MM.1S (cell line): Measurements from ENCODE around the gene FGF5.

Source experiments
- DNase-seq: peaks from one replicate; pipeline ENCODE4 v3.0.0-alpha.2; 2015
- H2AFZ ChIP-seq: fragments of 300-600 bp; sonication (generic); 2 replicates; pipeline ENCODE4 v1.6.0; 2016; ENCODE audit warnings: antibody characterized with exemption, low read length
- H3F3A ChIP-seq: fragments of 300-600 bp; sonication (generic); 2 replicates; pipeline ENCODE4 v1.6.1; 2016; ENCODE audit warnings: mild to moderate bottlenecking, antibody characterized with exemption, low read length, moderate library complexity, mixed read lengths; ENCODE audit not compliant: insufficient read depth
- H3K27ac ChIP-seq: fragments of 300-600 bp; sonication (generic); 2 replicates; pipeline ENCODE4 v1.5.1; 2016; ENCODE audit warnings: mild to moderate bottlenecking, low read length
- H3K27me3 ChIP-seq: fragments of 300-600 bp; sonication (generic); replicated peaks from 2 replicates; pipeline ENCODE4 v1.6.0; 2016; ENCODE audit warnings: low read length; ENCODE audit not compliant: insufficient read depth
- H3K36me3 ChIP-seq: fragments of 300-600 bp; sonication (generic); replicated peaks from 2 replicates; pipeline ENCODE4 v1.6.1; 2016; ENCODE audit warnings: mild to moderate bottlenecking, low read length, mixed read lengths; ENCODE audit not compliant: insufficient read depth
- H3K4me1 ChIP-seq: fragments of 300-600 bp; sonication (generic); 2 replicates; pipeline ENCODE4 v1.6.1; 2016; ENCODE audit warnings: low read length, mixed read lengths
- H3K4me2 ChIP-seq: fragments of 300-600 bp; sonication (generic); 2 replicates; pipeline ENCODE4 v1.6.0; 2016; ENCODE audit warnings: low read depth, low read length
- H3K4me3 ChIP-seq: fragments of 300-600 bp; sonication (generic); 2 replicates; pipeline ENCODE4 v1.5.1; 2016; ENCODE audit warnings: low read length, mixed read lengths
- H3K79me2 ChIP-seq: fragments of 300-600 bp; sonication (generic); 2 replicates; pipeline ENCODE4 v1.6.1; 2016; ENCODE audit warnings: mixed run types, low read length, mixed read lengths
- H3K9ac ChIP-seq: fragments of 300-600 bp; sonication (generic); 2 replicates; pipeline ENCODE4 v1.6.1; 2016; ENCODE audit warnings: low read length, mixed read lengths
- H3K9me2 ChIP-seq: fragments of 300-600 bp; sonication (generic); replicated peaks from 2 replicates; pipeline ENCODE4 v1.6.1; 2016; ENCODE audit warnings: mild to moderate bottlenecking, low read length, mixed read lengths; ENCODE audit not compliant: insufficient read depth
- H3K9me3 ChIP-seq: fragments of 300-600 bp; sonication (generic); replicated peaks from 2 replicates; pipeline ENCODE4 v1.6.1; 2016; ENCODE audit warnings: mild to moderate bottlenecking, low read length, mixed read lengths; ENCODE audit not compliant: insufficient read depth
- H4K20me1 ChIP-seq: fragments of 300-600 bp; sonication (generic); 2 replicates; pipeline ENCODE4 v1.6.1; 2016; ENCODE audit warnings: mild to moderate bottlenecking, low read length, moderate library complexity, mixed read lengths; ENCODE audit not compliant: insufficient read depth
- EZH2 ChIP-seq: fragments of 300-600 bp; sonication (generic); optimal IDR thresholded peaks from 2 replicates; pipeline ENCODE3; 2017; ENCODE audit warnings: low read depth, mild to moderate bottlenecking, antibody characterized with exemption, low read length, mixed read lengths
- EZH2phosphoT487 ChIP-seq: fragments of 300-600 bp; sonication (generic); IDR thresholded peaks from 2 replicates; pipeline ENCODE4 v1.6.1; 2018; ENCODE audit warnings: antibody characterized with exemption, low read length
- TF ChIP-seq, protein P1 (sequence below): fragments of 300-600 bp; sonication (generic); IDR thresholded peaks from 2 replicates; pipeline ENCODE4 v1.5.1; 2016; ENCODE audit warnings: antibody characterized with exemption, low read length, mixed read lengths

FGF5 gene

DNA sequence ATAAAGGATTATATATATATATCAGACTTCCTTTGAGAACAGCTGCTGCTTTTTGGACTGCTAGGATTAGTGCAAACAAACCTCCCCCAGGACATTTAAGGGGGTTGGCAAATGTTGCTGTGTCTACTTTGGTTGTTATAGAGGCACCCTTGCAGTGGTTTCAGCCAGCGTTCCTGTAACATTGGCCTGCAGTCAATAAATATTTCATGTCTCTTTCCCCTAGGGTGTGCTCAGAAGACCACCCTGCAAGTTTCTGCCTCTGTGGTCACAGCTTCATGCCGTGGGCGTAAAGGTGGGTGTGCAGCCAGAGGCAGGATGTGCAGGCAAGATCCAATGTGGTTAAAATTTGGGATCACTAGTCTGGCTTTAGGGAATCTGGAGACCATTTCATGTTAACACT, 28.9 kb downstream of the FGF5 start:
- Histone ChIP-seq H3F3A (no peaks in the 10 kb centered on the region), H3K36me3 (no peaks in the 10 kb centered on the region), H2AFZ (no peak overlapping the region), H3K4me3 (no peak overlapping the region), H3K9ac (no peak overlapping the region), H3K9me2 (no peaks in the 10 kb centered on the region), H3K27me3 (no peaks in the 10 kb centered on the region), H3K4me2 (no peak overlapping the region), H3K9me3 (no peaks in the 10 kb centered on the region), H3K79me2 (no peaks in the 10 kb centered on the region), H3K27ac (no peak overlapping the region), H4K20me1 (no peaks in the 10 kb centered on the region), H3K4me1 (no peaks in the 10 kb centered on the region)
- DNase-seq = no peak
- TF ChIP-seq, protein P1, sequence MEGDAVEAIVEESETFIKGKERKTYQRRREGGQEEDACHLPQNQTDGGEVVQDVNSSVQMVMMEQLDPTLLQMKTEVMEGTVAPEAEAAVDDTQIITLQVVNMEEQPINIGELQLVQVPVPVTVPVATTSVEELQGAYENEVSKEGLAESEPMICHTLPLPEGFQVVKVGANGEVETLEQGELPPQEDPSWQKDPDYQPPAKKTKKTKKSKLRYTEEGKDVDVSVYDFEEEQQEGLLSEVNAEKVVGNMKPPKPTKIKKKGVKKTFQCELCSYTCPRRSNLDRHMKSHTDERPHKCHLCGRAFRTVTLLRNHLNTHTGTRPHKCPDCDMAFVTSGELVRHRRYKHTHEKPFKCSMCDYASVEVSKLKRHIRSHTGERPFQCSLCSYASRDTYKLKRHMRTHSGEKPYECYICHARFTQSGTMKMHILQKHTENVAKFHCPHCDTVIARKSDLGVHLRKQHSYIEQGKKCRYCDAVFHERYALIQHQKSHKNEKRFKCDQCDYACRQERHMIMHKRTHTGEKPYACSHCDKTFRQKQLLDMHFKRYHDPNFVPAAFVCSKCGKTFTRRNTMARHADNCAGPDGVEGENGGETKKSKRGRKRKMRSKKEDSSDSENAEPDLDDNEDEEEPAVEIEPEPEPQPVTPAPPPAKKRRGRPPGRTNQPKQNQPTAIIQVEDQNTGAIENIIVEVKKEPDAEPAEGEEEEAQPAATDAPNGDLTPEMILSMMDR = no peak
- TF ChIP-seq EZH2 (no peak), EZH2phosphoT487 (no peak)

DNA sequence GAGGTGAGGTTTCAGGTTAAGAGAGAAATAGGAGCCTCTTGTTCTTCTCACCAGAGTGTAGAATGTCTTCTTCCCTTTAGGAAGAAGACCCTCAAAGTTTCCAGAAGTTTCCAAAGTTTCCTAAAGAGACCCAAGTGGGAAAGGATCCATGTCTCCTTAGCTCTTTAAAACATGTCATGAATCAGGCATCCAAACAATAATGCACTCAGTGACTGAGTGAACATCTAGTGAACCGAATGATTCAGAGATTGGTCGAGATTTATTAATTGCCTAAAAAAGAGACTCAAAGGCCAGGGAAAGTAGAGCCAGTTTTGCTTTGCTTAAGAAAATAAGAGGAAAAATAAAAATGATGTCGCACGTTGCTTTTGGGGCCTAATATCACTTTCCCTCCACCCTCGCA, 29.4 kb downstream of the FGF5 start:
- no peaks in the 10 kb centered on the region for H3K9me2 ChIP-seq
- H3K9me3 ChIP-seq = no peaks in the 10 kb centered on the region
- no peaks in the 10 kb centered on the region for H3K79me2 ChIP-seq
- no peak for TF ChIP-seq EZH2
- TF ChIP-seq EZH2phosphoT487 = no peak
- TF ChIP-seq, protein P1 = no peak
- no peaks in the 10 kb centered on the region for H3K36me3 ChIP-seq
- no peak overlapping the region for H3K27ac ChIP-seq
- H3K4me2 ChIP-seq = no peak overlapping the region
- H4K20me1 ChIP-seq = no peaks in the 10 kb centered on the region
- no peak for DNase-seq
- H2AFZ ChIP-seq = no peak overlapping the region
- H3K4me1 ChIP-seq = no peaks in the 10 kb centered on the region
- H3K4me3 ChIP-seq = no peak overlapping the region
- no peak overlapping the region for H3K9ac ChIP-seq
- H3K27me3 ChIP-seq = no peaks in the 10 kb centered on the region
- H3F3A ChIP-seq = no peaks in the 10 kb centered on the region

DNA sequence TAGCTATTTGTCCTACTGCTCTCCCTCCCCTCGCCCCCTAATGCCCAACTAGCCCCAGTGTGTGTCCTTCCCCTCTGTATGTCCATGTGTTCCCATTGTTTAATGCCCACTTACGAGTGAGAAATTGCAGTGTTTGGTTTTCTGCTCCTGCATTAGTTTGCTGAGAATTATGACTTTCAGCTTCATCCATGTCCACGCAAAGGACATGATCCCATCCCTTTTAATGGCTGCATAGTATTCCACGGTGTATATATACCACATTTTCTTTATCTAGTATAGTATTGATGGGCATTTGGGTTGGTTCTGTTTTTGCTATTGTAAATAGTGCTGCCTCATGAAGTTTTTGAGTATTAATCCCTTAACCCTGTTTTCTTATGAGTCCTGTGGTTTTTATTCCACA, 35.4 kb downstream of the FGF5 start:
- H3K9me2 ChIP-seq = no peaks in the 10 kb centered on the region
- H3K4me3 ChIP-seq = no peak overlapping the region
- no peaks in the 10 kb centered on the region for H3K36me3 ChIP-seq
- DNase-seq = no peak
- TF ChIP-seq EZH2phosphoT487 (no peak), EZH2 (no peak)
- TF ChIP-seq, protein P1 = no peak
- H3K4me1 ChIP-seq = no peaks in the 10 kb centered on the region
- H3K79me2 ChIP-seq = no peaks in the 10 kb centered on the region
- no peaks in the 10 kb centered on the region for H3F3A ChIP-seq
- no peak overlapping the region for H3K9ac ChIP-seq
- no peak overlapping the region for H2AFZ ChIP-seq
- H3K27ac ChIP-seq = no peak overlapping the region
- no peak overlapping the region for H3K4me2 ChIP-seq
- H3K9me3 ChIP-seq = no peaks in the 10 kb centered on the region
- H4K20me1 ChIP-seq = no peaks in the 10 kb centered on the region
- H3K27me3 ChIP-seq = no peaks in the 10 kb centered on the region
